CD4-positive, alpha-beta T cell (primary cell): Measurements from ENCODE around the gene BORCS8. TPM values are rescaled to one million over a fixed set of nuclear protein-coding genes. Genes with fewer than 3 reads are reported as not detected.

Source experiments
- ATAC-seq: fragments of 200-7000 bp; cut with Tn5 transposase; one replicate; pipeline ENCODE4 v1.10.0; 2022; ENCODE audit warnings: mild to moderate bottlenecking; ENCODE audit not compliant: poor library complexity
- CTCF ChIA-PET: fragments of 350-600 bp; sonication (Branson Sonifier 250); formaldehyde crosslinking; loops from one replicate; lab custom pipeline; 2021; ENCODE audit warnings: antibody characterized with exemption, inconsistent platforms; lab: Charles Lee
- POLR2A ChIA-PET: fragments of 350-600 bp; sonication (Branson Sonifier 250); formaldehyde crosslinking; loops from one replicate; lab custom pipeline; 2021; ENCODE audit warnings: antibody characterized with exemption, inconsistent platforms; lab: Charles Lee
- DNase-seq, 14 experiments: peaks; one replicate each; pipeline ENCODE4 v3.0.0-alpha.2; 2013 to 2020; ENCODE audit warnings: mixed read lengths in 2 of 14
- H3K27ac ChIP-seq, 2 donors: one replicate each; pipeline versions ENCODE4 v1.5.1 to v1.7.0; 2013; ENCODE audit warnings: low read length in 2 of 2, low read depth in 1 of 2, mild to moderate bottlenecking in 1 of 2
- H3K27me3 ChIP-seq, 2 experiments: 1 replicate in 1 of 2; 2 replicates in 1 of 2; pipeline versions ENCODE4 v1.6.1 to v1.7.0; 2013; ENCODE audit warnings: low read length in 2 of 2, control low read depth in 1 of 2, mild to moderate bottlenecking in 1 of 2, moderate library complexity in 1 of 2; ENCODE audit not compliant: insufficient read depth in 2 of 2, control insufficient read depth in 1 of 2
- H3K36me3 ChIP-seq: one replicate; pipeline ENCODE4 v1.6.1; 2013; ENCODE audit warnings: low read length, control low read depth; ENCODE audit not compliant: insufficient read depth
- H3K4me1 ChIP-seq: one replicate; pipeline ENCODE4 v1.6.1; 2013; ENCODE audit warnings: low read length, control low read depth; ENCODE audit not compliant: insufficient read depth
- H3K4me3 ChIP-seq: one replicate; pipeline ENCODE4 v1.5.1; 2013; ENCODE audit warnings: mild to moderate bottlenecking, low read length, moderate library complexity
- H3K9me3 ChIP-seq, 2 experiments: 1 replicate in 1 of 2; 2 replicates in 1 of 2; pipeline versions ENCODE4 v1.6.1 to v1.7.0; 2013; ENCODE audit warnings: low read length in 2 of 2, mild to moderate bottlenecking in 2 of 2, control low read depth in 1 of 2, moderate library complexity in 1 of 2; ENCODE audit not compliant: control insufficient read depth in 1 of 2, insufficient read depth in 1 of 2
- H3K27ac Mint-ChIP-seq: one replicate; pipeline ENCODE4 v1.8.0; 2020; ENCODE audit warnings: mixed read lengths
- H3K27me3 Mint-ChIP-seq: one replicate; pipeline ENCODE4 v1.8.0; 2021; ENCODE audit warnings: mixed read lengths
- H3K36me3 Mint-ChIP-seq: one replicate; pipeline ENCODE4 v1.8.0; 2021; ENCODE audit warnings: low read depth, mixed read lengths
- H3K4me1 Mint-ChIP-seq: one replicate; pipeline ENCODE4 v1.8.0; 2021; ENCODE audit warnings: low read depth, mixed read lengths
- H3K4me3 Mint-ChIP-seq: one replicate; pipeline ENCODE4 v1.8.0; 2020; ENCODE audit warnings: mild to moderate bottlenecking, mixed read lengths
- H3K9me3 Mint-ChIP-seq: one replicate; pipeline ENCODE4 v1.8.0; 2020; ENCODE audit warnings: mixed read lengths
- intact Hi-C, 2 experiments: fragments of 100-400 bp; cut with DNase I in 1 of 2; cut with micrococcal nuclease in 1 of 2; formaldehyde crosslinking; loops; one replicate each; pipeline versions ENCODE4 v1.15.1 to v1.9.0; 2023 to 2025; cut with DNase I, micrococcal nuclease
- total RNA-seq, 174 experiments: library from RNA in 2 of 174; stranded (reverse) in 2 of 174; gene quantifications; one replicate each; pipeline ENCODE4 v1.2.3 and lab custom pipeline; 2021 to 2026
- TF ChIP-seq, protein P1 (sequence below): fragments of 200-600 bp; IDR thresholded peaks from one replicate; pipeline ENCODE4 v1.8.0; 2022; ENCODE audit warnings: antibody characterized with exemption, mild to moderate bottlenecking

Gene BORCS8
- total RNA-seq, 2 experiments from 2014 or later = 12.0 to 15.0 TPM

DNA sequence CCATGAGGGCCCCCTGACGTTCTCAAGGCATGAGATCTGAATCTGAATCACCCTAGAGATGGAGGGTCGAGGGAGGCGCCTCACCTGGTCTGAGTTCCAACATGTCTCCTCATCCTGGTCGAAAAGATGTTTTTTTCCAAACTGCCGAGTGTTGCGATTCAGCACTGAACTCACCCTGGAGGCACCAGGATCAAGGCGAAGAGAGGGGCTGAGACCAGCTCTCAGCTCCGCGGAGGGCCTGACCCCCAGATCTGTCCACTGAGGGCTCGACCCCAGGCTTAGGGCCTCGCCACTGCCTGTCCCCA, 10.7 kb upstream of the BORCS8 start:
- CTCF ChIA-PET = interaction anchor here (0.9 to 1.4 kb wide), 3 partner anchors 11 to 287 kb away, joined by 3 to 4 read pairs (median 4); partner anchors contain the start of gene BORCS8
- ATAC-seq = no peak

DNA sequence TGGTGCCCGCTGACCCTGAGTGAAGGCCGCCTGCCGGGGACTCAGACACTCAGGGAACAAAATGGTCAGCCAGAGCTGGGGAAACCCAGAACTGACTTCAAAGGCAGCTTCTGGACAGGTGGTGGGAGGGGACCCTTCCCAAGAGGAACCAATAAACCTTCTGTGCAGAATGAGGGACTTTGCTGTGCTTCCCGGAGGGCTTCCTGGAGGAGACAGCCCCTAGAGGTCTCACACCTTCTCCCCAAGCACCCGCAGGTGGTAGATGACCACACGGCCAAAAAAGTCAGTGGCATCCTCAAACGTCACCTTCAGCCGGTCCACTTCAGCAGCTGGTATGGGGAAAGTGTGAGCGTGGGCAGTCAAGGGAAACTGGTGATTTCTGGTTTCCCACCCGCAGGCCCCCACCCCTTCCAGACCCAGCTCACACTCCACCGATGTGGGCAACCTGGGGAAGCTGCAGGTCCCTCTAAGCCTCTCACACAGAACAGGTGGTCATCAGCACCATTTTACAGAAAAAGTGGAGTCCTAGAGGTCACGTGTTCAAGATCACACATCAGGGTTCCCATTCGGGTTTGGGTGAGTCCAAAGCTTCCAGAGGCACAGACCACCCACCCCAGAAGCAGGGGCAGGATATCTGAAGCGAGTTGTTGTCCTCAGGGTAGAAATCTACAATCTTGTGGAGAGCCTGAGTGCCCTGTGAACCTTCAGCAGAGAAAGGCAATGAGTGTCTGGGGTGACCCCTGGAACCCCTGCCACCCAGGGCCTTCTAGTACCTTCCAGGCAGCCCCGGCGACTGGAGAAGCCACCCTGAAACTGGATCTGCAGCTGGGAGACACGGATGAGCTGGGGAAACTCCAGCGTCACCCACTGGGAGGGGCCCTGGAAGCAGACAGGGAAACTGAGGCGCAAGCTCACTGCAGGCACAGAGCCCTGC, 10.0 kb upstream of the BORCS8 start:
- TF ChIP-seq, protein P1, sequence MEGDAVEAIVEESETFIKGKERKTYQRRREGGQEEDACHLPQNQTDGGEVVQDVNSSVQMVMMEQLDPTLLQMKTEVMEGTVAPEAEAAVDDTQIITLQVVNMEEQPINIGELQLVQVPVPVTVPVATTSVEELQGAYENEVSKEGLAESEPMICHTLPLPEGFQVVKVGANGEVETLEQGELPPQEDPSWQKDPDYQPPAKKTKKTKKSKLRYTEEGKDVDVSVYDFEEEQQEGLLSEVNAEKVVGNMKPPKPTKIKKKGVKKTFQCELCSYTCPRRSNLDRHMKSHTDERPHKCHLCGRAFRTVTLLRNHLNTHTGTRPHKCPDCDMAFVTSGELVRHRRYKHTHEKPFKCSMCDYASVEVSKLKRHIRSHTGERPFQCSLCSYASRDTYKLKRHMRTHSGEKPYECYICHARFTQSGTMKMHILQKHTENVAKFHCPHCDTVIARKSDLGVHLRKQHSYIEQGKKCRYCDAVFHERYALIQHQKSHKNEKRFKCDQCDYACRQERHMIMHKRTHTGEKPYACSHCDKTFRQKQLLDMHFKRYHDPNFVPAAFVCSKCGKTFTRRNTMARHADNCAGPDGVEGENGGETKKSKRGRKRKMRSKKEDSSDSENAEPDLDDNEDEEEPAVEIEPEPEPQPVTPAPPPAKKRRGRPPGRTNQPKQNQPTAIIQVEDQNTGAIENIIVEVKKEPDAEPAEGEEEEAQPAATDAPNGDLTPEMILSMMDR = no peak
- Histone ChIP-seq H3K36me3 (peaks cover 31% of the 10 kb centered on the region), H3K9me3 (peaks cover 0 to 4% of the 10 kb centered on the region in 2 experiments), H3K4me1 (peaks cover 36% of the 10 kb centered on the region), H3K27ac (peak overlapping the region in 1 of 2 donors; percentile 82), H3K27me3 (no peaks in the 10 kb centered on the region), H3K4me3 (peak overlapping the region; percentile 89)
- ChIA-PET CTCF (no interaction called here), POLR2A (interaction anchor here (1.1 to 4.5 kb wide), 2 partner anchors 10 to 139 kb away, joined by 4 to 80 read pairs; partner anchors contain the start of genes BORCS8 and RFXANK)
- Mint-ChIP-seq H3K27me3 (peaks cover 4% of the 10 kb centered on the region), H3K4me3 (peak overlapping the region; percentile 94), H3K36me3 (peaks cover 32% of the 10 kb centered on the region), H3K27ac (peak overlapping the region; percentile 94), H3K4me1 (peaks cover 19% of the 10 kb centered on the region), H3K9me3 (no peaks in the 10 kb centered on the region)
- ATAC-seq (no peak), DNase-seq (no peak)
- intact Hi-C loops = no loop called here

More for the DNA sequence above, 10.7 kb upstream of the BORCS8 start:
- Mint-ChIP-seq H3K9me3 (no peaks in the 10 kb centered on the region), H3K4me1 (peaks cover 26% of the 10 kb centered on the region), H3K4me3 (peak overlapping the region; percentile 94), H3K36me3 (peaks cover 25% of the 10 kb centered on the region), H3K27ac (peak overlapping the region; percentile 94), H3K27me3 (peaks cover 11% of the 10 kb centered on the region)
- Histone ChIP-seq H3K27me3 (no peaks in the 10 kb centered on the region), H3K36me3 (peaks cover 25% of the 10 kb centered on the region), H3K4me3 (peak overlapping the region; percentile 89), H3K4me1 (peaks cover 43% of the 10 kb centered on the region), H3K9me3 (peaks cover 0 to 7% of the 10 kb centered on the region in 2 experiments), H3K27ac (peak overlapping the region; percentile 77 to 82)
- TF ChIP-seq, protein P1 = no peak
- DNase-seq = no peak
- intact Hi-C loops = loop anchor here (1.0 kb wide), 2 partner anchors 9 to 10 kb away; partner anchors contain the start of genes BORCS8 (in 1 of the 2) and RFXANK (in 1 of the 2)
- POLR2A ChIA-PET = interaction anchor here (1.0 to 4.5 kb wide), 5 partner anchors 8 to 288 kb away, joined by 3 to 80 read pairs (median 4); partner anchors contain the start of genes BORCS8, COPE, DDX49 and RFXANK

DNA sequence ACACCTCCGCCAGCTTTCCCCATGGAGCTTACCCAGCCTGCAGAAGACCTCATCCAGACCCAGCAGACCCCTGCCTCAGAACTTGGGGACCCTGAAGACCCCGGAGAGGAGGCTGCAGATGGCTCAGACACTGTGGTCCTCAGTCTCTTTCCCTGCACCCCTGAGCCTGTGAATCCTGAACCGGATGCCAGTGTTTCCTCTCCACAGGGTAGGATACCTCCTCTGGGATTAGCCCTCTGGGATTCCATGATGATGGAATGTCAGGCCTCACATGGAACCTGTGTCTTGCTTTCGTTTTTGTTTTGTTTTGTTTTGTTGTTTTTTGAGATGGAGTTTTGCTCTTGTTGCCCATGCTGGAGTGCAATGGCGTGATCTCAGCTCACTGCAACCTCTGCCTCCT, 2.0 kb upstream of the BORCS8 start:
- peaks cover 51% of the 10 kb centered on the region for H3K4me1 Mint-ChIP-seq

More for the DNA sequence above, 2.0 kb upstream of the BORCS8 start:
- Mint-ChIP-seq H3K36me3 (peaks cover 49% of the 10 kb centered on the region), H3K27me3 (no peaks in the 10 kb centered on the region), H3K9me3 (no peaks in the 10 kb centered on the region), H3K27ac (peak overlapping the region; percentile 97), H3K4me3 (peak overlapping the region; percentile 97)
- Histone ChIP-seq H3K36me3 (peaks cover 30% of the 10 kb centered on the region), H3K27ac (no peak overlapping the region), H3K9me3 (no peaks in the 10 kb centered on the region), H3K27me3 (no peaks in the 10 kb centered on the region), H3K4me3 (no peak overlapping the region), H3K4me1 (peaks cover 48% of the 10 kb centered on the region)
- CTCF ChIA-PET = interaction anchor here (0.7 kb wide), 1 partner anchor 1221 kb away, joined by 3 read pairs; no protein-coding TSS in a partner anchor
- no peak for ATAC-seq
- POLR2A ChIA-PET = interaction anchor here (0.6 to 5.2 kb wide), 4 partner anchors 8 to 212 kb away, joined by 3 to 80 read pairs (median 6); partner anchors contain the start of genes GATAD2A and NR2C2AP
- intact Hi-C loops = loop anchor here (1.0 to 5.0 kb wide), 5 partner anchors 9 to 637 kb away; partner anchors contain the start of genes KXD1 (in 1 of the 2), MAU2 (in 1 of the 2), NR2C2AP (in 1 of the 2) and SLC25A42 (in 1 of the 2)
- no peak for DNase-seq
- TF ChIP-seq, protein P1 = no peak
